Measurements from ENCODE around the gene ZBTB17. TPM values are rescaled to one million over a fixed set of nuclear protein-coding genes. Genes with fewer than 3 reads are reported as not detected.

Gene ZBTB17
- total and polyA plus RNA-seq, 2 experiments from 2014 or later: 16.8 to 32.3 TPM

Small RNA genes within 50 kb of the gene (small RNA-seq; reads per million reads assigned to genes)
- not detected for gene AL034555.1
- gene AL355994.1: not detected
- gene AL355994.5: not detected

Other genes starting within 250 kb of the ZBTB17 start
- gene SLC25A34, start 239.8 kb downstream of the ZBTB17 start, total RNA-seq: 0.68 and 0.87 TPM in 2 replicates
- 0.71 and 0.77 TPM in 2 replicates for gene SLC25A34, start 239.8 kb downstream of the ZBTB17 start, polyA plus RNA-seq
- gene TMEM82, start 233.6 kb downstream of the ZBTB17 start, total RNA-seq: 10.7 and 11.9 TPM in 2 replicates
- gene TMEM82, start 233.6 kb downstream of the ZBTB17 start, polyA plus RNA-seq: 14.7 and 16.4 TPM in 2 replicates
- gene FBLIM1, start 217.3 kb downstream of the ZBTB17 start, total RNA-seq: 109 and 117 TPM in 2 replicates
- gene FBLIM1, start 217.3 kb downstream of the ZBTB17 start, polyA plus RNA-seq: 102 and 120 TPM in 2 replicates
- 2.0 and 2.6 TPM in 2 replicates for gene UQCRHL, start 168.5 kb downstream of the ZBTB17 start, total RNA-seq
- gene UQCRHL, start 168.5 kb downstream of the ZBTB17 start, polyA plus RNA-seq: 1.0 and 1.8 TPM in 2 replicates
- gene SPEN, start 128.4 kb downstream of the ZBTB17 start, total RNA-seq: 23.7 and 25.9 TPM in 2 replicates
- 22.7 and 24.3 TPM in 2 replicates for gene SPEN, start 128.4 kb downstream of the ZBTB17 start, polyA plus RNA-seq
- gene SRARP, start 28.1 kb upstream of the ZBTB17 start, total RNA-seq: not detected in 2 replicates
- not detected in 2 replicates for gene SRARP, start 28.1 kb upstream of the ZBTB17 start, polyA plus RNA-seq
- 12.6 and 17.4 TPM in 2 replicates for gene HSPB7, start 41.9 kb upstream of the ZBTB17 start, total RNA-seq
- gene HSPB7, start 41.9 kb upstream of the ZBTB17 start, polyA plus RNA-seq: 59.4 and 66.2 TPM in 2 replicates
- 1.0 and 1.3 TPM in 2 replicates for gene CLCNKA, start 45.9 kb upstream of the ZBTB17 start, total RNA-seq
- 1.3 and 2.7 TPM in 2 replicates for gene CLCNKA, start 45.9 kb upstream of the ZBTB17 start, polyA plus RNA-seq
- 0.47 and 1.0 TPM in 2 replicates for gene CLCNKB, start 67.7 kb upstream of the ZBTB17 start, total RNA-seq
- gene CLCNKB, start 67.7 kb upstream of the ZBTB17 start, polyA plus RNA-seq: 1.4 and 1.8 TPM in 2 replicates
- 3.3 and 3.5 TPM in 2 replicates for gene FAM131C, start 97.5 kb upstream of the ZBTB17 start, total RNA-seq
- gene FAM131C, start 97.5 kb upstream of the ZBTB17 start, polyA plus RNA-seq: 7.5 and 11.7 TPM in 2 replicates
- gene EPHA2, start 180.0 kb upstream of the ZBTB17 start, total RNA-seq: 26.7 and 27.3 TPM in 2 replicates
- 20.0 and 20.4 TPM in 2 replicates for gene EPHA2, start 180.0 kb upstream of the ZBTB17 start, polyA plus RNA-seq
- gene ARHGEF19, start 236.6 kb upstream of the ZBTB17 start, total RNA-seq: 15.9 and 21.0 TPM in 2 replicates
- gene ARHGEF19, start 236.6 kb upstream of the ZBTB17 start, polyA plus RNA-seq: 24.7 and 24.8 TPM in 2 replicates

Data from hepatocyte (in vitro differentiated cells).